WTC11 (cell line): ENCODE data around the gene KLHDC3. TPM values are rescaled to one million over a fixed set of nuclear protein-coding genes. Genes with fewer than 3 reads are reported as not detected.

Experiments
- ATAC-seq: fragments of 200-7000 bp; cut with Tn5 transposase; 2 replicates; pipeline ENCODE4 v1.10.0; 2021; ENCODE audit warnings: mild to moderate bottlenecking, moderate library complexity
- CTCF ChIA-PET: fragments of 300-600 bp; sonication (Branson Sonifier 250); formaldehyde crosslinking; loops from one replicate; lab custom pipeline; 2021; ENCODE audit warnings: antibody characterized with exemption; lab: Charles Lee
- POLR2A ChIA-PET: fragments of 350-600 bp; sonication (Branson Sonifier 250); formaldehyde crosslinking; loops from one replicate; lab custom pipeline; 2021; ENCODE audit warnings: antibody characterized with exemption; lab: Charles Lee
- DNase-seq: peaks from one replicate; pipeline ENCODE4 v3.0.0; 2021; ENCODE audit warnings: low spot score
- H3K27ac Mint-ChIP-seq: 2 replicates; pipeline ENCODE4 v1.8.0; 2021; ENCODE audit warnings: mixed read lengths
- H3K27me3 Mint-ChIP-seq: 2 replicates; pipeline ENCODE4 v1.8.0; 2021; ENCODE audit warnings: low read depth, mild to moderate bottlenecking, moderate library complexity, mixed read lengths
- H3K36me3 Mint-ChIP-seq: 2 replicates; pipeline ENCODE4 v1.8.0; 2021; ENCODE audit warnings: mixed read lengths
- H3K4me1 Mint-ChIP-seq: 2 replicates; pipeline ENCODE4 v1.8.0; 2022; ENCODE audit warnings: mixed read lengths
- H3K4me3 Mint-ChIP-seq: 2 replicates; pipeline ENCODE4 v1.8.0; 2021; ENCODE audit warnings: mild to moderate bottlenecking, moderate library complexity, mixed read lengths
- H3K9me3 Mint-ChIP-seq: 2 replicates; pipeline ENCODE4 v1.8.0; 2021; ENCODE audit warnings: mixed read lengths
- AR ChIP-seq: fragments of 250-450 bp; sonication (Bioruptor Pico); IDR thresholded peaks from 2 replicates; pipeline ENCODE4 v1.9.0; 2021; ENCODE audit warnings: mild to moderate bottlenecking
- ETV6 ChIP-seq: sonication (generic); formaldehyde crosslinking; IDR thresholded peaks from 2 replicates; pipeline ENCODE4 v1.8.1; 2022; ENCODE audit warnings: mild to moderate bottlenecking, missing genetic modification reagents
- FOXP1 ChIP-seq: sonication (generic); formaldehyde crosslinking; IDR thresholded peaks from 2 replicates; pipeline ENCODE4 v1.8.0; 2022; ENCODE audit warnings: missing genetic modification reagents, mild to moderate bottlenecking, moderate library complexity, borderline replicate concordance
- GTF2I ChIP-seq: fragments of 250-450 bp; sonication (Bioruptor Pico); conservative IDR thresholded peaks from 2 replicates; pipeline ENCODE4 v1.4.0; 2021; ENCODE audit warnings: mild to moderate bottlenecking
- JAZF1 ChIP-seq: fragments of 250-450 bp; sonication (Bioruptor Pico); IDR thresholded peaks from 2 replicates; pipeline ENCODE4 v1.9.0; 2021; ENCODE audit warnings: moderate library complexity, mild to moderate bottlenecking, inconsistent platforms
- JUN ChIP-seq: sonication (generic); formaldehyde crosslinking; IDR thresholded peaks from 2 replicates; pipeline ENCODE4 v1.8.0; 2023; ENCODE audit warnings: mild to moderate bottlenecking, missing genetic modification reagents
- KAT7 ChIP-seq: sonication (generic); formaldehyde crosslinking; IDR thresholded peaks from 2 replicates; pipeline ENCODE4 v1.8.1; 2023; ENCODE audit warnings: missing genetic modification reagents, mild to moderate bottlenecking, borderline replicate concordance
- NFATC4 ChIP-seq: fragments of 250-450 bp; sonication (Bioruptor Pico); IDR thresholded peaks from 2 replicates; pipeline ENCODE4 v1.9.0; 2021; ENCODE audit warnings: mild to moderate bottlenecking
- NR2C2 ChIP-seq: sonication (generic); formaldehyde crosslinking; IDR thresholded peaks from 2 replicates; pipeline ENCODE4 v1.8.0; 2022; ENCODE audit warnings: mild to moderate bottlenecking, missing genetic modification reagents
- SP1 ChIP-seq: sonication (generic); formaldehyde crosslinking; conservative IDR thresholded peaks from 2 replicates; pipeline ENCODE4 v1.8.1; 2022; ENCODE audit warnings: missing genetic modification reagents
- ZBTB43 ChIP-seq: sonication (generic); formaldehyde crosslinking; IDR thresholded peaks from 2 replicates; pipeline ENCODE4 v1.8.1; 2023; ENCODE audit warnings: mild to moderate bottlenecking, missing genetic modification reagents
- ZNF219 ChIP-seq: sonication (generic); formaldehyde crosslinking; IDR thresholded peaks from 2 replicates; pipeline ENCODE4 v1.8.0; 2023; ENCODE audit warnings: missing genetic modification reagents, mild to moderate bottlenecking, borderline replicate concordance
- ZNF317 ChIP-seq: sonication (generic); formaldehyde crosslinking; IDR thresholded peaks from 2 replicates; pipeline ENCODE4 v1.8.1; 2023; ENCODE audit warnings: low read depth, mild to moderate bottlenecking, moderate library complexity, missing genetic modification reagents, borderline replicate concordance
- ZNF416 ChIP-seq: fragments of 250-450 bp; sonication (Bioruptor Pico); IDR thresholded peaks from 2 replicates; pipeline ENCODE4 v1.9.0; 2021; ENCODE audit warnings: mild to moderate bottlenecking, inconsistent platforms
- total RNA-seq: library from RNA; stranded (reverse); gene quantifications from 3 replicates; pipeline ENCODE4 v1.2.3, GENCODE V29; 2021
- TF ChIP-seq, protein P1 (sequence below): sonication (generic); formaldehyde crosslinking; IDR thresholded peaks from 2 replicates; pipeline ENCODE4 v1.8.1; 2022; ENCODE audit warnings: missing genetic modification reagents, borderline replicate concordance
- TF ChIP-seq, protein P2 (sequence below): sonication (generic); formaldehyde crosslinking; IDR thresholded peaks from 2 replicates; pipeline ENCODE4 v1.8.0; 2022; ENCODE audit warnings: mild to moderate bottlenecking, missing genetic modification reagents
- TF ChIP-seq, protein P3 (sequence below): sonication (generic); formaldehyde crosslinking; IDR thresholded peaks from 2 replicates; pipeline ENCODE4 v1.8.1; 2022; ENCODE audit warnings: low read depth, missing genetic modification reagents, borderline replicate concordance
- TF ChIP-seq, protein P4 (sequence below): fragments of 250-450 bp; sonication (Bioruptor Pico); IDR thresholded peaks from 2 replicates; pipeline ENCODE4 v1.8.0; 2021; ENCODE audit warnings: mild to moderate bottlenecking

The KLHDC3 gene
- total RNA-seq, 1 experiment from 2014 or later: 172 TPM

DNA sequence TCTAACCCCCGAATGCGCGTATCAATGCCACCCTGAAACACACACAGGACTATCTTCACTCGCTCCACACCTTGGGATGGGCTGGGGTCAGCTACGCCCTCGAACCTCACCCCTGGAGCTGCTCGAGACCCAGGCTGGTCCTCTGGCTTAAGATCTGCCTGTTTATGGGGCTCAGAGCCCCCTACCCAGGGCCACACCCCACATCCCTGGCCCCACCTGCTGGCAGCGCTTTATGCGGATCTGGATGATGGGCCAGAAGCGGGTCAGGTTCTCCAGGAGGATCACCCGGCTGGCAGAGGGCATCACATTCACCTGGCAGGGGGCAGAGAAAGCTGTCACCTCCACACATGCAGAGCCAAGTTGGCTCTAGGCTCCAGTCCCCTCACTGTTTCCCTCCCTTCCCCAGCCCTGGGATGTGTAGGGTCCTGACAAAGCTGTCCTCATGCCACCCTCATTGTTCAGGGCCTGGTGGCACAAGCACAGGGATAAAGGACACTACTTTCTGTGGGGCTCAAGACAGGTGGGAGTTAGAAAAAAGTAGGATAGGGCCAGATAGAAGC is 31.4 kb downstream of the KLHDC3 start:
- Mint-ChIP-seq H3K36me3 (peaks cover 53% of the 10 kb centered on the region), H3K4me3 (no peak overlapping the region), H3K4me1 (no peaks in the 10 kb centered on the region), H3K27me3 (no peaks in the 10 kb centered on the region), H3K27ac (no peak overlapping the region), H3K9me3 (no peaks in the 10 kb centered on the region)
- POLR2A ChIA-PET: interaction anchor here (0.5 to 0.9 kb wide), 2 partner anchors 14 to 820 kb away, joined by 3 to 5 read pairs; partner anchors contain the start of genes KLC4 and MRPL2
- ATAC-seq (no peak), DNase-seq (no peak)
- CTCF ChIA-PET: interaction anchor here (1.1 kb wide), 1 partner anchor 98 kb away, joined by 5 read pairs; no protein-coding TSS in a partner anchor
- TF ChIP-seq ZNF317 (CRISPR knock-in tag): no peak
- TF ChIP-seq GTF2I (CRISPR knock-in tag): no peak
- no peak for TF ChIP-seq JAZF1 (CRISPR knock-in tag)
- TF ChIP-seq SP1 (CRISPR knock-in tag): no peak
- TF ChIP-seq, protein P1, sequence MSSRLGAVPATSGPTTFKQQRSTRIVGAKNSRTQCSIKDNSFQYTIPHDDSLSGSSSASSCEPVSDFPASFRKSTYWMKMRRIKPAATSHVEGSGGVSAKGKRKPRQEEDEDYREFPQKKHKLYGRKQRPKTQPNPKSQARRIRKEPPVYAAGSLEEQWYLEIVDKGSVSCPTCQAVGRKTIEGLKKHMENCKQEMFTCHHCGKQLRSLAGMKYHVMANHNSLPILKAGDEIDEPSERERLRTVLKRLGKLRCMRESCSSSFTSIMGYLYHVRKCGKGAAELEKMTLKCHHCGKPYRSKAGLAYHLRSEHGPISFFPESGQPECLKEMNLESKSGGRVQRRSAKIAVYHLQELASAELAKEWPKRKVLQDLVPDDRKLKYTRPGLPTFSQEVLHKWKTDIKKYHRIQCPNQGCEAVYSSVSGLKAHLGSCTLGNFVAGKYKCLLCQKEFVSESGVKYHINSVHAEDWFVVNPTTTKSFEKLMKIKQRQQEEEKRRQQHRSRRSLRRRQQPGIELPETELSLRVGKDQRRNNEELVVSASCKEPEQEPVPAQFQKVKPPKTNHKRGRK (CRISPR knock-in tag): no peak
- TF ChIP-seq KAT7 (CRISPR knock-in tag): no peak
- no peak for TF ChIP-seq ZBTB43 (CRISPR knock-in tag)
- TF ChIP-seq, protein P2, sequence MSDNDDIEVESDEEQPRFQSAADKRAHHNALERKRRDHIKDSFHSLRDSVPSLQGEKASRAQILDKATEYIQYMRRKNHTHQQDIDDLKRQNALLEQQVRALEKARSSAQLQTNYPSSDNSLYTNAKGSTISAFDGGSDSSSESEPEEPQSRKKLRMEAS (CRISPR knock-in tag): no peak
- TF ChIP-seq, protein P3, sequence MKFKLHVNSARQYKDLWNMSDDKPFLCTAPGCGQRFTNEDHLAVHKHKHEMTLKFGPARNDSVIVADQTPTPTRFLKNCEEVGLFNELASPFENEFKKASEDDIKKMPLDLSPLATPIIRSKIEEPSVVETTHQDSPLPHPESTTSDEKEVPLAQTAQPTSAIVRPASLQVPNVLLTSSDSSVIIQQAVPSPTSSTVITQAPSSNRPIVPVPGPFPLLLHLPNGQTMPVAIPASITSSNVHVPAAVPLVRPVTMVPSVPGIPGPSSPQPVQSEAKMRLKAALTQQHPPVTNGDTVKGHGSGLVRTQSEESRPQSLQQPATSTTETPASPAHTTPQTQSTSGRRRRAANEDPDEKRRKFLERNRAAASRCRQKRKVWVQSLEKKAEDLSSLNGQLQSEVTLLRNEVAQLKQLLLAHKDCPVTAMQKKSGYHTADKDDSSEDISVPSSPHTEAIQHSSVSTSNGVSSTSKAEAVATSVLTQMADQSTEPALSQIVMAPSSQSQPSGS (CRISPR knock-in tag): no peak
- TF ChIP-seq, protein P4, sequence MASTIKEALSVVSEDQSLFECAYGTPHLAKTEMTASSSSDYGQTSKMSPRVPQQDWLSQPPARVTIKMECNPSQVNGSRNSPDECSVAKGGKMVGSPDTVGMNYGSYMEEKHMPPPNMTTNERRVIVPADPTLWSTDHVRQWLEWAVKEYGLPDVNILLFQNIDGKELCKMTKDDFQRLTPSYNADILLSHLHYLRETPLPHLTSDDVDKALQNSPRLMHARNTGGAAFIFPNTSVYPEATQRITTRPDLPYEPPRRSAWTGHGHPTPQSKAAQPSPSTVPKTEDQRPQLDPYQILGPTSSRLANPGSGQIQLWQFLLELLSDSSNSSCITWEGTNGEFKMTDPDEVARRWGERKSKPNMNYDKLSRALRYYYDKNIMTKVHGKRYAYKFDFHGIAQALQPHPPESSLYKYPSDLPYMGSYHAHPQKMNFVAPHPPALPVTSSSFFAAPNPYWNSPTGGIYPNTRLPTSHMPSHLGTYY (CRISPR knock-in tag): no peak
- no peak for TF ChIP-seq NFATC4 (CRISPR knock-in tag)
- TF ChIP-seq ETV6 (CRISPR knock-in tag): no peak
- no peak for TF ChIP-seq ZNF416
- TF ChIP-seq AR (CRISPR knock-in tag): no peak
- TF ChIP-seq NR2C2 (CRISPR knock-in tag): no peak
- no peak for TF ChIP-seq JUN (CRISPR knock-in tag)
- no peak for TF ChIP-seq FOXP1 (CRISPR knock-in tag)
- no peak for TF ChIP-seq ZNF219
